Upper lobe of left lung (tissue), 6 donors: ENCODE results near the gene STARD8. TPM values are rescaled to one million over a fixed set of nuclear protein-coding genes. Genes with fewer than 3 reads are reported as not detected.
"Not testable (repeated sequence)": the region's sequence is repeated elsewhere in the genome, so short reads cannot be mapped to it uniquely, and the experiment has no call there.

Experiments used
- ATAC-seq, 2 donors: fragments of 200-7000 bp; cut with Tn5 transposase; one replicate each; pipeline ENCODE4 v1.9.1; 2022; ENCODE audit warnings: mild to moderate bottlenecking in 2 of 2, moderate library complexity in 2 of 2; ENCODE audit not compliant: low FRiP score in 2 of 2
- DNase-seq, 2 donors: peaks; one replicate each; pipeline ENCODE4 v3.0.0-alpha.2; 2019 to 2020
- H3K27ac ChIP-seq, 4 donors: fragments of 200-600 bp; sonication (generic); one replicate each; pipeline ENCODE4 v1.5.1; 2016 to 2019
- H3K27me3 ChIP-seq, 4 donors: fragments of 200-600 bp; sonication (generic); one replicate each; pipeline ENCODE4 v1.5.1; 2017 to 2019
- H3K36me3 ChIP-seq, 4 donors: fragments of 200-600 bp; sonication (generic); one replicate each; pipeline ENCODE4 v1.5.1; 2016 to 2019
- H3K4me1 ChIP-seq, 4 donors: fragments of 200-600 bp; sonication (generic); one replicate each; pipeline ENCODE4 v1.5.1; 2018 to 2019
- H3K4me3 ChIP-seq, 4 donors: fragments of 200-600 bp; sonication (generic); one replicate each; pipeline ENCODE4 v1.5.1; 2017 to 2019; ENCODE audit warnings: mild to moderate bottlenecking in 2 of 4, moderate library complexity in 1 of 4
- H3K9me3 ChIP-seq, 4 donors: fragments of 200-600 bp; sonication (generic); one replicate each; pipeline ENCODE4 v1.5.1; 2018 to 2019
- EP300 ChIP-seq, 4 donors: sonication (generic); formaldehyde crosslinking; IDR thresholded peaks; one replicate each; pipeline ENCODE4 v1.5.1; 2017; ENCODE audit warnings: antibody characterized with exemption in 4 of 4, control low read depth in 2 of 4
- POLR2A ChIP-seq, 4 donors: fragments of 450-650 bp; IDR thresholded peaks; one replicate each; pipeline ENCODE4 v1.5.1; 2016 to 2017; ENCODE audit warnings: antibody characterized with exemption in 4 of 4, mild to moderate bottlenecking in 2 of 4
- POLR2AphosphoS5 ChIP-seq, 2 donors: sonication (generic); formaldehyde crosslinking; IDR thresholded peaks; one replicate each; pipeline ENCODE4 v1.5.1; 2017; ENCODE audit warnings: antibody characterized with exemption in 2 of 2
- WGBS, 2 donors: methylation state at CpG; one replicate each; pipeline ENCODE4 v1.1.5; 2017 to 2018; 5-methylcytosine and 5-hydroxymethylcytosine counted together
- total RNA-seq, 6 donors: library from RNA; depleted of rRNA in 4 of 6; stranded (reverse); fragments of >200 nt in 4 of 6; gene quantifications; one replicate each; pipeline versions ENCODE4 v1.1.0 to v1.2.1, GENCODE V29; 2016 to 2021
- TF ChIP-seq, protein P1 (sequence below), 6 experiments: fragments of 450-650 bp in 4 of 6; fragments of 200-600 bp in 2 of 6; sonication (generic) in 2 of 6; IDR thresholded peaks; one replicate each; pipeline ENCODE4 v1.5.1; 2016 to 2019; ENCODE audit warnings: antibody characterized with exemption in 6 of 6
- donor health status: DM: no; HTN: no; CAD: no; lungs with moderate emphysema.
- donor health status: DM: no; HTN: yes; CAD: no; lungs with severe emphysema.

STARD8 gene
- total RNA-seq, 6 donors from 2014 or later: 13.9 to 43.1 (median 25.8) TPM

GRCh38 chrX:68684919-68685304 is 37.4 kb downstream of the STARD8 start:
- peaks cover 10 to 43% (median 27%) of the 10 kb centered on the region in 4 donors for H3K4me1 ChIP-seq
- H3K27me3 ChIP-seq: no peaks in the 10 kb centered on the region
- no peak for DNase-seq
- WGBS, 2 donors: 70 to 76% methylated on average over 2 of the region's 2 CpGs
- TF ChIP-seq POLR2AphosphoS5 (IDR thresholded peaks at IDR 0.05) (no peak), EP300 (IDR thresholded peaks at IDR 0.05) (no peak), POLR2A (IDR thresholded peaks at IDR 0.05) (no peak)
- TF ChIP-seq, protein P1, sequence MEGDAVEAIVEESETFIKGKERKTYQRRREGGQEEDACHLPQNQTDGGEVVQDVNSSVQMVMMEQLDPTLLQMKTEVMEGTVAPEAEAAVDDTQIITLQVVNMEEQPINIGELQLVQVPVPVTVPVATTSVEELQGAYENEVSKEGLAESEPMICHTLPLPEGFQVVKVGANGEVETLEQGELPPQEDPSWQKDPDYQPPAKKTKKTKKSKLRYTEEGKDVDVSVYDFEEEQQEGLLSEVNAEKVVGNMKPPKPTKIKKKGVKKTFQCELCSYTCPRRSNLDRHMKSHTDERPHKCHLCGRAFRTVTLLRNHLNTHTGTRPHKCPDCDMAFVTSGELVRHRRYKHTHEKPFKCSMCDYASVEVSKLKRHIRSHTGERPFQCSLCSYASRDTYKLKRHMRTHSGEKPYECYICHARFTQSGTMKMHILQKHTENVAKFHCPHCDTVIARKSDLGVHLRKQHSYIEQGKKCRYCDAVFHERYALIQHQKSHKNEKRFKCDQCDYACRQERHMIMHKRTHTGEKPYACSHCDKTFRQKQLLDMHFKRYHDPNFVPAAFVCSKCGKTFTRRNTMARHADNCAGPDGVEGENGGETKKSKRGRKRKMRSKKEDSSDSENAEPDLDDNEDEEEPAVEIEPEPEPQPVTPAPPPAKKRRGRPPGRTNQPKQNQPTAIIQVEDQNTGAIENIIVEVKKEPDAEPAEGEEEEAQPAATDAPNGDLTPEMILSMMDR (IDR thresholded peaks at IDR 0.05): no peak
- no peak for ATAC-seq
- H3K27ac ChIP-seq: peak overlapping the region; percentile 72 to 88 (median 84)
- no peaks in the 10 kb centered on the region for H3K36me3 ChIP-seq
- H3K9me3 ChIP-seq: no peaks in the 10 kb centered on the region
- no peak overlapping the region for H3K4me3 ChIP-seq

GRCh38 chrX:68685685-68686084 is 38.2 kb downstream of the STARD8 start:
- H3K27me3 ChIP-seq: no peaks in the 10 kb centered on the region
- H3K36me3 ChIP-seq: no peaks in the 10 kb centered on the region
- H3K4me3 ChIP-seq: peak overlapping the region in 3 of 4 donors; percentile 43 to 50 (median 48)
- H3K9me3 ChIP-seq: no peaks in the 10 kb centered on the region
- H3K4me1 ChIP-seq: peaks cover 10 to 43% (median 27%) of the 10 kb centered on the region in 4 donors
- H3K27ac ChIP-seq: peak overlapping the region; percentile 83 to 88 (median 86)
- WGBS, 2 donors: 24 to 59% methylated on average over 5 of the region's 5 CpGs
- DNase-seq (peak in 1 of 2 donors; percentile 44), ATAC-seq (peak; percentile 34 to 71)
- TF ChIP-seq, protein P1 (IDR thresholded peaks at IDR 0.05): peak in 1 of 6 experiments; percentile 11
- TF ChIP-seq POLR2AphosphoS5 (IDR thresholded peaks at IDR 0.05) (peak; percentile 10 to 36), EP300 (IDR thresholded peaks at IDR 0.05) (no peak), POLR2A (IDR thresholded peaks at IDR 0.05) (no peak)

- Histone ChIP-seq H3K4me1 (peaks cover 10 to 46% (median 27%) of the 10 kb centered on the region in 4 donors), H3K27ac (peak overlapping the region; percentile 83 to 88 (median 86)), H3K9me3 (no peaks in the 10 kb centered on the region), H3K27me3 (no peaks in the 10 kb centered on the region), H3K36me3 (no peaks in the 10 kb centered on the region), H3K4me3 (peak overlapping the region; percentile 6 to 50 (median 46))
- TF ChIP-seq POLR2A (IDR thresholded peaks at IDR 0.05) (peak in 1 of 4 donors; percentile 64), EP300 (IDR thresholded peaks at IDR 0.05) (no peak)
- WGBS, 2 donors: 21 to 31% methylated on average over 11 to 35 of the region's 56 CpGs
- peak; percentile 61 to 88 for DNase-seq
- peak in 1 of 2 donors; percentile 80 for ATAC-seq
These were observed 38.9 kb downstream of the STARD8 start for GRCh38 chrX:68686097-68686977.

DNA sequence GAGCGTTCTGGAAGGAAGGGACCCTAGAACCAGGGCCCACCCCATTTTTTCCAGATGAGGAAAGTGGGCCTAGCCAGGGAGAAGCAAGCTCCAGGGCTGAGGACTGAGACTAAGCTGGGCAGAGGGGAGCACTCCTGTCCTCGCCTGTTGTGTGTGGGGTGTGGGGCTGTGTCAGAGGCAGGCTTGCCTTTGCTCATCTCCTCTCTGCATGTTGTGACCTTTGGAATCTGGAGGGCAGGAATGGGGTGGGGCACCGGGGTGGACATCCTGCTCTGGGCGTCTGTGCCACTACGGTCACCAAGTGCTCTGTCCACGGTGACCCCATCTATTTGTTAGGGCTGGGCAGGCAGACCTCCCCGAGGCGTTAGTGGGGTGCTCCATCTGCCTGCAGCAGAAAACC is 41.5 kb downstream of the STARD8 start:
- ATAC-seq, H3K4me3 ChIP-seq, DNase-seq, H3K27me3 ChIP-seq, H3K9me3 ChIP-seq, H3K36me3 ChIP-seq: not testable (repeated sequence)
- no CpG with 5 or more reads among the region's 8 CpGs for WGBS, 2 donors
- peaks cover 10 to 36% (median 22%) of the 10 kb centered on the region in 4 donors for H3K4me1 ChIP-seq
- H3K27ac ChIP-seq: peak overlapping the region in 1 of 4 donors; percentile 62

- Histone ChIP-seq H3K36me3 (no peaks in the 10 kb centered on the region), H3K4me3 (no peak overlapping the region), H3K27me3 (no peaks in the 10 kb centered on the region), H3K27ac (peak overlapping the region in 2 of 4 donors; percentile 40 to 62), H3K9me3 (no peaks in the 10 kb centered on the region), H3K4me1 (peaks cover 0 to 22% (median 12%) of the 10 kb centered on the region in 4 donors)
- no peak for ATAC-seq
- TF ChIP-seq POLR2AphosphoS5 (IDR thresholded peaks at IDR 0.05) (no peak), POLR2A (IDR thresholded peaks at IDR 0.05) (no peak), EP300 (IDR thresholded peaks at IDR 0.05) (no peak)
- TF ChIP-seq, protein P1 (IDR thresholded peaks at IDR 0.05): no peak
- 84% methylated on average over 4 of the region's 4 CpGs; no CpG with 5 or more reads in 1 of the 2 donors for WGBS, 2 donors
- no peak for DNase-seq
These were observed 43.6 kb downstream of the STARD8 start for GRCh38 chrX:68690936-68691501.
